ENCODE data around the gene IFNA5.

Gene IFNA5

GRCh38 chr9:21305213-21305612, at the start of gene IFNA5:
IFNA5 (minus strand) TSS chr9:21305313; CDS start chr9:21305256, 57 bp downstream.
- no peak for DNase-seq (ENCODE audit: extremely low read depth in 1 of 2, low read depth in 1 of 2)

GRCh38 chr9:21350787-21351186, 45.7 kb upstream of the IFNA5 start, which contains the start of gene IFNA6:
IFNA6 (minus strand) TSS chr9:21350887; CDS start chr9:21350887, 0 bp downstream.
- no peak for DNase-seq (ENCODE audit: extremely low read depth in 1 of 2, low read depth in 1 of 2)

GRCh38 chr9:21348430-21348970, 43.4 kb upstream of the IFNA5 start:
- DNase-seq (ENCODE audit: extremely low read depth in 1 of 2, low read depth in 1 of 2) = no peak

DNA sequence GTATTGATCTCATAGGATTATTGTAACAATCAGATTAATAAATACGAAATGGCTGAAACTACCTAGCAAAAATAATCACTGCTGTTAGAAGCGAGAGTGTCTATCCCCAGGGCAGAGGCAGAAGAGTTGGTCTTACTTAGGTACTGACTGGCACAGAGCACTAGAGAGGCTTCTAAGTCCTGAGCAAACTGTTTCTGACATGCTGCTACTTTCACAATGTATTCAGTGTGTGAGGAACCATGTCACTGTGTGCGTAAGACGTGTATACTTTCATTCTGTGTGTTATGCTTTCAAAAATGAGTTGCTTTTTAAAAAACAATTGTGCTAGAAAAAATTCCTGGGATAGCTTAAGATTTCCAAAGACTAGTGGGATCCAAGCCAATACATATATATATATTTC, 35.6 kb upstream of the IFNA5 start:
- no peak for DNase-seq (ENCODE audit: extremely low read depth in 1 of 2, low read depth in 1 of 2)

- DNase-seq (ENCODE audit: extremely low read depth in 1 of 2, low read depth in 1 of 2) = no peak
Observed at GRCh38 chr9:21336457-21336856, 31.3 kb upstream of the IFNA5 start.

DNA sequence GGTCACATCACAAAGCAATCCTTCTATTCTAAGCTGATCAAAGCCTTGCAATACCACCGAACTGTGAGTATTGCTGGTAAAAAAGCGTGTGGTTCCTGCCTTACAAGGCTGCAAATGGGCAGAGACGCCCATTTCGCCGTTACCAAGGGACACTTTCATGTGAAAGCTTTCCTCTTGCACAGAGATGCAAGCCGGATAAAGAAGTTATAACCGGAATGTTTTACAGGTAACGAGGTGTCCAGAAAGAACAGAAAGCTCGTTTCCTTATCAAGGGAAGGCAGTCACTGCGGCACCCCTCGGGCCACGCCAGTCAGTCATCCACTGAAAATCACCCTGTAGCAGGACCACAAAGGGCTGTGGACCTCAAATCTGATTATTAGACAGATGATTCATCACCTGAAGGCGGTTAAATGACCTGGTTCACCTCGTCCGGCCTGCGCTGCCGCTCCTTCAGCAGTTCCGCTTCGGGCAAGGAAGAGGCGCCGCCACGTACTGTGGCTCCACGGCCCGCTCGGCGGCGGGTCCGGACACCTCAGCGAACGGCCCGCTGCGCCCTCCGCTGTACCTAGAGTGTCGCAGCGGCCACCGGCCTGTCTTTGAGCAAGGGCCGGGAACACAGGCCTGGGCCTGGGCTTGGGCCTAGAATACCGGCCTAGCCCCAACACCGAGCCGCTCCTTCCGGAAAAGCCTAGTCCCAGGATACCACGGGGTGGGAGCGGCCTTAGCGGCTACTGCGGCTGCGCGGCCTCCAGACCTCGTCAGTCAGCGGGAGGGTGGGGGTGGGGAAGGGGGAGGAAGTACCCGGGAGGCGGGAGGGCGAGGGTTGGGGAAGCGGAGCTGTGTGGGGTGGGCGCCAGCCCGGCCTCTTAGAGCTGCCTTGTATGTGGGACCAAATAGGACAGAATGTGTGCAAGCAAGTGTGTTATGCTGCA, 29.9 kb upstream of the IFNA5 start, which contains the start of gene KLHL9:
Gene KLHL9 (minus strand): TSS at position 704 of the 932 bp plus-strand sequence. CDS start 545 bp downstream, at position 159.
- peak; percentile 74 to 85 for DNase-seq (ENCODE audit: extremely low read depth in 1 of 2, low read depth in 1 of 2)

DNA sequence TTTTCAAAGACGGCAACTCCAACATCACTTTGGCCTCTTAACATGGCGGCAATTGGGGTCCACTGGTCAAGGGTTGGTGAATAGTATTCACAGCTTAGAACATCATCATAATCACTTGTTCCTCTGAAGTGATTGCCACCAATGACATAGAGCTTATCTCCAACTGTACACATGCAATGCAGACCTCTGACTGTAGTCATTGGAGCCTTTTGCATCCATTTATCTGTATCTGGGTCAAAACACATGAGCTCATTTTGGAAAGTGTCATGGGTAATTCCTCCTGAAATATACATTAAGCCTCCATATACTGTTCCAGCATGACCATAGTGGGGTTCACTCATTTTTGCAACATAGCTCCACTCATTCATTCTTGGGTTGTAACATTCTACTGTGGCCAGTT, 28.1 kb upstream of the IFNA5 start:
- DNase-seq (ENCODE audit: extremely low read depth in 1 of 2, low read depth in 1 of 2) = no peak

DNA sequence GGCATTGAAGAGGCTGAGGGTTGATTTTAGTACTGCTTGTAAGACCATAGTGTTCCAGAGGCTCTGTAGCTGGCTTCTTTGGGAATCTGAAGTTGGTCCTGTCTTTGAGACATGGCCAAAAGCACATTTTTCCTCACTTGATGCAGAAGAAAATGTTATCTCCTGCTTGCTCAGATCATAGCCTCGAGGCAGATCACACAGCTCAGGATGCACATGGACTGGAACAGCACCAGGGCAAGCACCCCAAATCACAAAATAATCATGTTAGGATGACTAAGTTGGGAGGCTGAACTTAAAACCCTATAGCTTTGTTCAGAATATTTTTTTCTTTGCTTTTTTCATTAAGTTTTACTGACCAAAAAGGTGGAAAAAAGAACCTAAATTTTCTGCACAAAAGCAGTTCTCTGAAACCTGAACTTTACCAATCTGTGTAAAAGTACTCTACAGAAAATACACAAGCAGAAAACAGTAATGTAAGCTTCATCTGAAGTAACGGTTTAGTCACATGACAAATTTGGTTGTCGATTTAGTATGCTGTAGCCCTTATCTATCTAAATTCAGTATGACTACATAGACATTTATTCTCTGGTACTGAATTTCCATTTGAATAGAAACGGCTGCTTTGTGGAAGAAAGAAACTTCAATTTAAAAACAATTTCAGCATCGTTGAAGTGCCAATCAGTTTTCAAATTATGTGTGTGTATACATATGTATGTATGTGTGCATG, 26.7 kb upstream of the IFNA5 start:
- DNase-seq (ENCODE audit: extremely low read depth in 1 of 2, low read depth in 1 of 2) = no peak

GRCh38 chr9:21326526-21327139, 21.5 kb upstream of the IFNA5 start:
- no peak for DNase-seq (ENCODE audit: extremely low read depth in 1 of 2, low read depth in 1 of 2)

- DNase-seq (ENCODE audit: extremely low read depth in 1 of 2, low read depth in 1 of 2) = no peak
Observed at GRCh38 chr9:21324047-21324446, 18.9 kb upstream of the IFNA5 start.

DNA sequence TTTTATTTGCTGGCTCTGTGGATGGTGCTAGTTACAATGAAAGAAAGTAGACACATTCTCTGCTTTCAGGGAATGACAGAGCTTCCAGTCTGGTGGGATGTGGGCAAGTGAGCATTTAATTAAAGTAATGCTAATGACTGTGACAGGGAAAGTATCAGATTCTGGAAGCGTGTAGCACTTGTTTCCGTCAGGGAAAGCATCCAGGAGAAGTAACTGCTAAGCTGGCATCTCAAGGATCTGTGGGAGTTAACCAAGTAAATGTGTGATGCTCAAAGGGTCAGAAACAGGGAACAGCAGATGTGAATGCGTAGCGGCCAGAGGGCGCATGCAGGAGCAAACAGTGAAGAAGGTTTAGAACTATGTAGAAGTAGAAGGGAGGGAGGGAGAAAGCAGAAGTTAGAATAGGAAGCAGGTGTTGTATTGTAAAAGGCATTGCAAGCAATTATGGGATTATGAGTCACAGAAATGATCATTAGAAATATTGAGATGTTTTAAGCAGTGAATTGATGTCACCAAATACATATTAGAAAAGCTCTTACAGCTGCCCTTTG, 17.9 kb upstream of the IFNA5 start:
- DNase-seq (ENCODE audit: extremely low read depth in 1 of 2, low read depth in 1 of 2) = no peak

GRCh38 chr9:21320465-21320864, 15.4 kb upstream of the IFNA5 start:
- no peak for DNase-seq (ENCODE audit: extremely low read depth in 1 of 2, low read depth in 1 of 2)

DNA sequence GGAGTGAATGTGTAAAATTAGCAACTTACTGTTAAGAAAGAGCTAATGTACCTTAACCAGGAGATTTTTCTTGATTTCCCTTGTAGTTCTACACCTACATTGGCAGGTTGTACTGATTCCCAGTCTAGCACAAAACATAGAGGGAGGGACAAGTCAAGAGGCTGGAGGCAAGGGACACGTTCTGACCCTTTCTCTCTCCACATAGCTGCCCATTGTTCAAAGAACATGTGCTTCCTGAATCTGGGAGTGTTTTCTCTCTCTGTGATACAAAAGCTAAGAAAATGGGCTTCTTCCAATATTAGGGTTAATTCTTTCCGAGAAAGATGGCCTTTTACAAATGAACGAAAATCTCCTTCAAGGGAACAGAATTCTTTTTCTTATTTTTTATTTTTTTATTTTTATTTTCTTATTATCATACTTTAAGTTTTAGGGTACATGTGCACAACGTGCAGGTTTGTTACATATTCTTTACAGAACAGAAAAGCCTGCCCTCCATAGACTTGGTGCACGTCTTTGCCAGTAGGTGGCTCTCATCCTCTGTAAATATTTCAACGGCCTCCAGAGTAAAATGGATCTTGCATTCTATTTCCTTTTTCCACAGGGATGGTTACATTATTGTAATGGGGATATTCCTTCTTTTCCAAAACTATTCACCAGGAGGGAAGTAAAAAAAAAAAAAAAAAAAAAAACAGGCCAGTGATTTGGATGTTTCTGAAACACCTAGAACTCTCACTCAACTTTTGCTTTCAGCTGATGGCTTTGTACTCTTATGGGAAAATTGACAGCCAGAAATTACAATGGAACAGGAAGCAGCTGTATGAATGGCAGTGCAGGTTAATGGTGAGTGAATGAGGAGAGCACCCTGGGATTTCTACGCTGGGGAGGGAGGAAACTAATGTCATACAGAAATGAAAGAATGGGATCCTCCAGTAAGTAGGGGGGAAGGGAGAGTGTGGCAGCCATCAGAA, 13.1 kb upstream of the IFNA5 start:
- DNase-seq (ENCODE audit: extremely low read depth in 1 of 2, low read depth in 1 of 2) = peak in 1 of 2 donors; percentile 9

DNA sequence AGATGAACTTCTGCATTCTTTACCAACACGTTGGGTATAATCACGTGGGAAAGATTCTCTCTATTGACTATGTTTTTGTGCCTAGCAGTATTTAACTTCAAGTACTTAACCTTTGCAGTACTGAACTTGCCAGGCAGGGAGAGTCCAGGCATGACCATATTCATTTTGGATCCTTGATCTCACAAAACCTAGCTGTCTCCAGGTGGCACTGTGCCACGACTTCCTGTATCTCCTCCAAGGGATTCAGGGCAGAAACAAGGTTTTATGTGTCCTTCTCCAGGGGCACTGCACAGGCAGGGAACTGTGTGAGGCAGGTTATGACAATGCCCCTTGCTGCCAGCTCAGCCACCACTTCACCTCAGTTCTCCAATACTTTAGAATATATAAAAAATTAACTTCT, 11.7 kb upstream of the IFNA5 start:
- DNase-seq (ENCODE audit: extremely low read depth in 1 of 2, low read depth in 1 of 2) = no peak

DNA sequence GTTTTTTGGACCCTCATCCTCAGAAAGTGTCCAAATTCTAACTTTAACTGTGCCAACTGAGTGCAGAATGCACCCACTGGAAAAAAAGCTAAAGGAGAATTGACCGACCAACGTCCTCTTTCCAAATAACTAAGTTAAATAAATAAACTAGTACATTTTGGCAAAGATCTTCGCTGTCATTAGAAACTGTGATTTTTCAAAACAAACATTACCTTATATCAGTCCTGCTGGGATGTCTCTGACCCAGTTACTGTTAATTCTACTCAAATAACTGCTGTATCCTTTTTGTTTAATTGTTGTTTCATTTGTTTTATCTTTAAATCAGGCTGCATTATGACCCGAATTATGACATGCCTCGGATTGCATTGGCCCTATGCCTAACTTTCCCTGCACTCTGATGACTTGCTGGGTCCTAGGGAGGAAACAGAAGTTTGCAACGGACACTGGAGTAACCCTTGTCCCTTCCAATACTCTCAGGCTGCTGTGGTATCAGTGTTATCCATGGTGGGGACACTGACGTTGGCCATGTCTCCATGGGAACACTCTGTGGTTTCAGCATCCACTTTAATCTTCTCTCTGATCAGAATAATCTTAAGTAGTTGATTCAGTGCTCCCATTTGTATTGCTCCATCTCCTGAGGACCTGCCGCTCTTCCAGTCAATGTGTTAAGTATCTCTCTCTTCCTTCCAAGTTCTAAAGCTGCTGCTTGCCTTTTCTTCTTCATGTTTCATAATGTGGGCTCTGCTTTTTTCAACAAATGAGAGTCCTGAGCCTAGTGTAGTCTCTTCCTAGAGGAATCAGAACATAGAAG, 11.1 kb upstream of the IFNA5 start:
- no peak for DNase-seq (ENCODE audit: extremely low read depth in 1 of 2, low read depth in 1 of 2)

GRCh38 chr9:21314152-21314551, 9.0 kb upstream of the IFNA5 start:
- DNase-seq (ENCODE audit: extremely low read depth in 1 of 2, low read depth in 1 of 2) = no peak

- DNase-seq (ENCODE audit: extremely low read depth in 1 of 2, low read depth in 1 of 2) = no peak
Observed at GRCh38 chr9:21311889-21312288, 6.8 kb upstream of the IFNA5 start.

DNA sequence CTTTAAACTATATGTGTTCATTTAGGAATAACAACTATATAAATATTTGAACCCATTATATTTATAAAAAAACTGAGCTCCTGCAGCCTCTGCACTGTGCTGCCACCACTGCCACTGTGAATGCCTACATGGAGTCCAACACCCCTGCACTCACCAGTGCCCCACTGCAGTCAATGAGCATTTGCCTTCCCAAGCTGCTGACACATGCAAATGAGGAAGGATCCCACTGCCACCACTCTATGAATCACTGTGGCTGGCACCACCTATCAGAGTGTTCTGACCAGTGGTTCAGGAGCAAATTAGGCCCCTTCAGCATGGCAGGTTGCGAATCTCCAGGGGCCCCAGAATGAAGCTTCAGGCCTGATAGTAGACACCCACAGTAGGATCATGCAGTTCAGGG, 9.1 kb downstream of the IFNA5 start:
- no peak for DNase-seq (ENCODE audit: extremely low read depth in 1 of 2, low read depth in 1 of 2)

All from stimulated activated CD8-positive, alpha-beta memory T cell treated with anti-CD3 and anti-CD28 coated beads, Interleukin-7, amount 100 ng/mL, for 48 hours (primary cell).